Activated CD8-positive, alpha-beta memory T cell treated with anti-CD3 and anti-CD28 coated beads for 1 hour (primary cell): ENCODE measurements around the gene RIMS4.

Experiments
- DNase-seq, 2 donors: peaks; one replicate each; pipeline ENCODE4 v3.0.0-alpha.2; 2020; ENCODE audit warnings: low read depth in 1 of 2; ENCODE audit errors: extremely low read depth in 1 of 2

Gene RIMS4

GRCh38 chr20:44743916-44744655, 66.3 kb downstream of the RIMS4 start:
- no peak for DNase-seq

- no peak for DNase-seq
These were observed 67.2 kb downstream of the RIMS4 start for GRCh38 chr20:44743080-44743701.

GRCh38 chr20:44742304-44743079, 67.9 kb downstream of the RIMS4 start:
- no peak for DNase-seq

GRCh38 chr20:44739942-44740341, 70.4 kb downstream of the RIMS4 start:
- DNase-seq: no peak

- no peak for DNase-seq
These were observed 71.4 kb downstream of the RIMS4 start for GRCh38 chr20:44738813-44739477.

- no peak for DNase-seq
These were observed 73.2 kb downstream of the RIMS4 start for GRCh38 chr20:44737116-44737515.

- no peak for DNase-seq
These were observed 74.0 kb downstream of the RIMS4 start for GRCh38 chr20:44736170-44737021.

GRCh38 chr20:44735816-44736169, 74.6 kb downstream of the RIMS4 start:
- no peak for DNase-seq

- no peak for DNase-seq
These were observed 75.4 kb downstream of the RIMS4 start for GRCh38 chr20:44734938-44735337.

GRCh38 chr20:44733341-44734069, 76.8 kb downstream of the RIMS4 start:
- no peak for DNase-seq

- no peak for DNase-seq
These were observed 78.0 kb downstream of the RIMS4 start for GRCh38 chr20:44732327-44732726.

GRCh38 chr20:44731657-44732056, 78.7 kb downstream of the RIMS4 start:
- no peak for DNase-seq

GRCh38 chr20:44730441-44730840, 79.9 kb downstream of the RIMS4 start:
- no peak for DNase-seq

- no peak for DNase-seq
These were observed 81.4 kb downstream of the RIMS4 start for GRCh38 chr20:44728801-44729443.

- DNase-seq: no peak
These were observed 82.7 kb downstream of the RIMS4 start for GRCh38 chr20:44727651-44728050.

- DNase-seq: no peak
These were observed 83.3 kb downstream of the RIMS4 start for GRCh38 chr20:44727039-44727438.

- no peak for DNase-seq
These were observed 84.5 kb downstream of the RIMS4 start for GRCh38 chr20:44725837-44726236.

GRCh38 chr20:44724423-44725091, 85.8 kb downstream of the RIMS4 start:
- no peak for DNase-seq
